ENCODE results near the gene NACC2.
"Not testable (repeated sequence)": the region's sequence is repeated elsewhere in the genome, so short reads cannot be mapped to it uniquely, and the experiment has no call there.

The NACC2 gene

GRCh38 chr9:136042541-136042940, 52.5 kb downstream of the NACC2 start:
- no peaks in the 10 kb centered on the region for H3K36me3 ChIP-seq (ENCODE audit: control insufficient read depth, insufficient read depth, low read length, severe bottlenecking)
- no peak for DNase-seq (ENCODE audit: low read depth)
- H3K4me3 ChIP-seq (ENCODE audit: low read length), result no peak overlapping the region
- peaks cover 5% of the 10 kb centered on the region for H3K4me1 ChIP-seq (ENCODE audit: control insufficient read depth, insufficient read depth, low read length)
- peaks cover 9% of the 10 kb centered on the region for H3K9me3 ChIP-seq (ENCODE audit: control insufficient read depth, low read length)
- H3K9ac ChIP-seq (ENCODE audit: low read length), result no peak overlapping the region
- H3K27me3 ChIP-seq (replicated peaks; ENCODE audit: control insufficient read depth, insufficient read depth, low read length), result no peaks in the 10 kb centered on the region

DNA sequence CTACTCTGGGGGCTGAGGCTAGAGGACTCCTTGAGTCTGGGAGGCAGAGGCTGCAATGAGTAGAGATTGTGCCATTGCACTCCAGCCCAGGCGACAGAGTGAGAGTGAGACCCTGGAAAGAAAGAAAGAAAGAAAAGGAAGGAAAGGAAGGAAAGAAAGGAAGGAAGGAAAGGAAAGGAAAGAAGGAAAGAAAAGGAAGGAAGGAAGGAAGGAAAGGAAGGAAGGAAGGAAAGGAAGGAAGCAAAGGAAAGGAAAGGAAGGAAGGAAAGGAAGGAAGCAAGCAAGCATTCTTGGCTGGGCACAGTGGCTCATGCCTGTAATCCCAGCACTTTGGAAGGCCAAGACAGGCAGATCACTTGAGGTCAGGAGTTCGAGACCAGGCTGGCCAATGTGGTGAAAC, 54.2 kb downstream of the NACC2 start:
- DNase-seq (ENCODE audit: low read depth); H3K9ac ChIP-seq (ENCODE audit: low read length); H3K4me1 ChIP-seq (ENCODE audit: control insufficient read depth, insufficient read depth, low read length); H3K36me3 ChIP-seq (ENCODE audit: control insufficient read depth, insufficient read depth, low read length, severe bottlenecking); H3K4me3 ChIP-seq (ENCODE audit: low read length); H3K27me3 ChIP-seq (replicated peaks; ENCODE audit: control insufficient read depth, insufficient read depth, low read length): not testable (repeated sequence)
- peaks cover 14% of the 10 kb centered on the region for H3K9me3 ChIP-seq (ENCODE audit: control insufficient read depth, low read length)

DNA sequence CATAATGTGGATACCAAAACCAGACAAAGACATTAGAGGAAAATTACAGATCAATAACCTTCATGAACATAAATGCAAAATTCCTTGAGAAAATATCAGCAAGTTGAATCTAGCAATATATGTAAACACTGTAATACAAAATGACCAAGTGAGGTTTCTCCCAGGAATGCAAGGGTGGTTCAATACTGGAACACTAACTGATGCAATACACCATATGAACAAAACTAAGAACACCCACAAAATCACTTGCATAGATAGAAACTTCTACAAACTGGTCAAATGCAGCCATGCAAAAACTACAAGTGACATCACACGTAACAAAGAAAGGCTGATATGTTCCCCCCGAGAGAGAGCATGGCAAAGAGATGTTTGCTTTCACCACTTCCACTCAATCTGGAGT, 55.6 kb downstream of the NACC2 start:
- Histone ChIP-seq H3K27me3 (replicated peaks; ENCODE audit: control insufficient read depth, insufficient read depth, low read length) (no peaks in the 10 kb centered on the region), H3K9me3 (ENCODE audit: control insufficient read depth, low read length) (peaks cover 14% of the 10 kb centered on the region), H3K4me3 (ENCODE audit: low read length) (no peak overlapping the region), H3K9ac (ENCODE audit: low read length) (no peak overlapping the region), H3K4me1 (ENCODE audit: control insufficient read depth, insufficient read depth, low read length) (peaks cover 3% of the 10 kb centered on the region), H3K36me3 (ENCODE audit: control insufficient read depth, insufficient read depth, low read length, severe bottlenecking) (peaks cover 3% of the 10 kb centered on the region)
- no peak for DNase-seq (ENCODE audit: low read depth)

DNA sequence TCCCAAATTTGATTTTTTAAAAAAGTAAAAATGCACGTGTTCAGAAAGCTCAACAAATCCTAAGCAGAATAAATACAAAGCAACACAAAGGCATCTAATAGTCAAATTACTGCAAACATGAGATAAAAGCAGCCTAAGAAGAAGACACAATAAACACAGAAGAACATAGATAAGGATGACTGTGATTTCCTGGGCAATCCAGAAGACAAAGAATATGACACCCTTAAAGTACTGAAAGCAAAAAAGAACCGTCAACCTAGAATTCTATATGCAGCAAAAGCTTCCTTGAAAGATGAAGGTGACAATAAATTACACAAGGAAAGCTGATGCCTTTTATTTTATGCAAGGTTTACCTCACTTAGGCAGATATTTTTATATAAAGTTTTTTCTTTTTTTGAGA, 58.2 kb downstream of the NACC2 start:
- no peaks in the 10 kb centered on the region for H3K27me3 ChIP-seq (replicated peaks; ENCODE audit: control insufficient read depth, insufficient read depth, low read length)
- no peak overlapping the region for H3K9ac ChIP-seq (ENCODE audit: low read length)
- peaks cover 3% of the 10 kb centered on the region for H3K36me3 ChIP-seq (ENCODE audit: control insufficient read depth, insufficient read depth, low read length, severe bottlenecking)
- H3K4me3 ChIP-seq (ENCODE audit: low read length), result no peak overlapping the region
- H3K4me1 ChIP-seq (ENCODE audit: control insufficient read depth, insufficient read depth, low read length), result peaks cover 5% of the 10 kb centered on the region
- no peak for DNase-seq (ENCODE audit: low read depth)
- H3K9me3 ChIP-seq (ENCODE audit: control insufficient read depth, low read length), result peaks cover 14% of the 10 kb centered on the region

- Histone ChIP-seq H3K36me3 (ENCODE audit: control insufficient read depth, insufficient read depth, low read length, severe bottlenecking) (peaks cover 3% of the 10 kb centered on the region), H3K9ac (ENCODE audit: low read length) (no peak overlapping the region), H3K4me1 (ENCODE audit: control insufficient read depth, insufficient read depth, low read length) (peaks cover 9% of the 10 kb centered on the region), H3K4me3 (ENCODE audit: low read length) (no peak overlapping the region), H3K27me3 (replicated peaks; ENCODE audit: control insufficient read depth, insufficient read depth, low read length) (no peaks in the 10 kb centered on the region), H3K9me3 (ENCODE audit: control insufficient read depth, low read length) (peaks cover 14% of the 10 kb centered on the region)
- no peak for DNase-seq (ENCODE audit: low read depth)
These were observed 59.0 kb downstream of the NACC2 start for GRCh38 chr9:136036050-136036449.

GRCh38 chr9:136031741-136032730, 63.1 kb downstream of the NACC2 start:
- peaks cover 5% of the 10 kb centered on the region for H3K9me3 ChIP-seq (ENCODE audit: control insufficient read depth, low read length)
- peak; percentile 32 for DNase-seq (ENCODE audit: low read depth)

GRCh38 chr9:136031094-136031493, 64.0 kb downstream of the NACC2 start:
- Histone ChIP-seq H3K27me3 (replicated peaks; ENCODE audit: control insufficient read depth, insufficient read depth, low read length) (no peaks in the 10 kb centered on the region), H3K9ac (ENCODE audit: low read length) (no peak overlapping the region), H3K4me3 (ENCODE audit: low read length) (no peak overlapping the region), H3K36me3 (ENCODE audit: control insufficient read depth, insufficient read depth, low read length, severe bottlenecking) (peaks cover 5% of the 10 kb centered on the region), H3K4me1 (ENCODE audit: control insufficient read depth, insufficient read depth, low read length) (peaks cover 9% of the 10 kb centered on the region), H3K9me3 (ENCODE audit: control insufficient read depth, low read length) (no peaks in the 10 kb centered on the region)
- DNase-seq (ENCODE audit: low read depth), result no peak

More at GRCh38 chr9:136031741-136032730, 63.1 kb downstream of the NACC2 start:
- no peaks in the 10 kb centered on the region for H3K27me3 ChIP-seq (replicated peaks; ENCODE audit: control insufficient read depth, insufficient read depth, low read length)
- H3K4me3 ChIP-seq (ENCODE audit: low read length), result no peak overlapping the region
- peaks cover 5% of the 10 kb centered on the region for H3K36me3 ChIP-seq (ENCODE audit: control insufficient read depth, insufficient read depth, low read length, severe bottlenecking)
- H3K9ac ChIP-seq (ENCODE audit: low read length), result peak overlapping the region; percentile 18
- H3K4me1 ChIP-seq (ENCODE audit: control insufficient read depth, insufficient read depth, low read length), result peaks cover 9% of the 10 kb centered on the region

DNA sequence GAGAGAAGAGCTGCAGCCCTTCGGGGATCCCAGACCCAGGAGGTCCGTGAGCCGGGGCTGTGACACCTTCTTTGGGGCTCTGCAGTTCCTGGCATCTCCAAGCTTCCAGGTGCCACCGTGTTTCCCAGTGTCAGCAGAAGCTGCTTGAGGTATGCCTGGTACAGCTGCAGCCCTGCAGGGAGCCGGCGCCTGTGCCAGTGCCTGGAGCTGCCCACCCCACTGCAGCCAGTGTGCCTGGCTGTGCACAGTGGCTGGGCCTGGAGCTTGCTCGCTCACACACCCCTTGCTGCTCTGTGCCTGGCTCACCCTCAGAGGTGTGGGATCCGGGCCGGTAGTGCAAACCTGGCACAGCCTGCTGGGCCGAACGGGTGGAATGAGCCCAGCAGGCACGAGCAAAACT, 65.5 kb downstream of the NACC2 start:
- no peak overlapping the region for H3K9ac ChIP-seq (ENCODE audit: low read length)
- no peak for DNase-seq (ENCODE audit: low read depth)
- H3K4me3 ChIP-seq (ENCODE audit: low read length), result no peak overlapping the region
- no peaks in the 10 kb centered on the region for H3K9me3 ChIP-seq (ENCODE audit: control insufficient read depth, low read length)
- no peaks in the 10 kb centered on the region for H3K27me3 ChIP-seq (replicated peaks; ENCODE audit: control insufficient read depth, insufficient read depth, low read length)
- H3K36me3 ChIP-seq (ENCODE audit: control insufficient read depth, insufficient read depth, low read length, severe bottlenecking), result peaks cover 2% of the 10 kb centered on the region
- H3K4me1 ChIP-seq (ENCODE audit: control insufficient read depth, insufficient read depth, low read length), result peaks cover 18% of the 10 kb centered on the region

DNA sequence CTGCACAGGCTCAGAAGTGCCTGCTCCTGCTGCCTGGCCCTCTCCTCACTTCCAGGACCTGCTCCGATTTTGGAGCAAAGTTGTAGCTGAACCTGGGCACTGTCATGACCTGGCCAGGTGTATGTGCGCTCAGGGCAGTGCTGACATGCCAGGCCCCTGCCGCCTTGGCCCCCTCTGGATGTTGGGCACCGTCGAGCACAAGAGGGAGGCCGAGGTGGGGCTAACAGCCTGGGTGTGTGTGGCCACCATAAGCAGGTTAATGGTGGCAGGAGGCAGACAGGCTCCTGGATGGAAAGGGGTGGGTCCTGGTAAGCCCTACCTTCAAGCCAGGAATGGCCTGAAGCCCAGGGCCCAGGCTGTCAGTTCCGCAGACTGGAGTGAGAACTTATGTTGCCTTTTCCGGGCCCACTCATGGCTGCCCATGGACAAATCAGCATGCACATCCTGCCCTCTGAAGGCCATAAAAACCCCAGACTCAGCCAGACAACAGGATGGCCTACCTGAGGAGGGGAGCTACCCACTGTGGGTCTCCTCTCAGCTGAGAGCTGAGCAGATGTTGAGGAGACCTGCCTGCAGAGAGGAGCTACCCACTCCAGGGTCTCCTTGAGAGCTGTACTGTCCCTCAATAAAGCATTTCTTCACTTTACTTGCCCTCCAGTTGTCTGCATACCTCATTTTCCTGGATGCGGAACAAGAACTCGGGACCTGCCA, 66.2 kb downstream of the NACC2 start:
- peak; percentile 34 for DNase-seq (ENCODE audit: low read depth)

GRCh38 chr9:136026943-136027289, 68.2 kb downstream of the NACC2 start:
- DNase-seq (ENCODE audit: low read depth); H3K27me3 ChIP-seq (replicated peaks; ENCODE audit: control insufficient read depth, insufficient read depth, low read length); H3K4me3 ChIP-seq (ENCODE audit: low read length): not testable (repeated sequence)

More for the DNA sequence above, 66.2 kb downstream of the NACC2 start:
- H3K9ac ChIP-seq (ENCODE audit: low read length), result no peak overlapping the region
- peaks cover 25% of the 10 kb centered on the region for H3K4me1 ChIP-seq (ENCODE audit: control insufficient read depth, insufficient read depth, low read length)
- H3K4me3 ChIP-seq (ENCODE audit: low read length), result no peak overlapping the region
- H3K9me3 ChIP-seq (ENCODE audit: control insufficient read depth, low read length), result no peaks in the 10 kb centered on the region
- H3K36me3 ChIP-seq (ENCODE audit: control insufficient read depth, insufficient read depth, low read length, severe bottlenecking), result peaks cover 2% of the 10 kb centered on the region
- H3K27me3 ChIP-seq (replicated peaks; ENCODE audit: control insufficient read depth, insufficient read depth, low read length), result no peaks in the 10 kb centered on the region

DNA sequence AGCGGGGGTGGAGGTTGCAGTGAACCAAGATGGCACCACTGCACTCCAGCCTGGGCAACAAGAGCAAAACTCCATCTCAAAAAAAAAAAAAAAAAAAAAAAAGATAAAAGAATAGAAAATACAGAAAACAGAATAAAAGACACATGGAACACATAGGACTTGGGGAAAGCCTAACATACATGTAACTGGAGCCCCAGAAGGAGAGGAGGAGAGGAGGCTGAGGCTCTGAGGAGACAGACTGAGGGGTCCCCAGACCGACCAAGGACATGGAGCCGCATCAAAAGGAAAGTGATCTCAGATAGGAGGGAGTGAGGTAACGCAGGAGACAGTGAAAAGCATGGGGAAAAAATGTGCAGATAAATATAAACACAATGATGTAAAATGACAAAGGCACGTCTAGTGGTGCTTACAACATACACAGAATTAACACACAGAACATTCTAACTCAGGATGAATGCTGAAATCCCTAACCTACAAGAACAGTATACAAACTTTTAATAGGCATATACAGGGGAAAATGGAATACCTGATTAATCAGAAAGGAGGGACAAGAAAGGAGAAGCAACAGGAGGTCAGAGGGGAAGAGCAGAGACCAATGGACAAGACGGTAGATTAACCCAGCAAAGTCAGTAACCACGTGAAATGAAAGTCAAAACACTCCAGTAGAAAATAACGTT, 68.7 kb downstream of the NACC2 start:
- peaks cover 2% of the 10 kb centered on the region for H3K36me3 ChIP-seq (ENCODE audit: control insufficient read depth, insufficient read depth, low read length, severe bottlenecking)
- peaks cover 20% of the 10 kb centered on the region for H3K4me1 ChIP-seq (ENCODE audit: control insufficient read depth, insufficient read depth, low read length)
- DNase-seq (ENCODE audit: low read depth), result no peak
- H3K4me3 ChIP-seq (ENCODE audit: low read length), result no peak overlapping the region
- H3K9me3 ChIP-seq (ENCODE audit: control insufficient read depth, low read length), result no peaks in the 10 kb centered on the region
- H3K27me3 ChIP-seq (replicated peaks; ENCODE audit: control insufficient read depth, insufficient read depth, low read length), result no peaks in the 10 kb centered on the region
- no peak overlapping the region for H3K9ac ChIP-seq (ENCODE audit: low read length)

More at GRCh38 chr9:136026943-136027289, 68.2 kb downstream of the NACC2 start:
- H3K4me1 ChIP-seq (ENCODE audit: control insufficient read depth, insufficient read depth, low read length), result peaks cover 26% of the 10 kb centered on the region
- not testable (repeated sequence) for H3K9ac ChIP-seq (ENCODE audit: low read length); H3K36me3 ChIP-seq (ENCODE audit: control insufficient read depth, insufficient read depth, low read length, severe bottlenecking); H3K9me3 ChIP-seq (ENCODE audit: control insufficient read depth, low read length)

All from adipocyte (in vitro differentiated cells).